Progenitor cell of endocrine pancreas (in vitro differentiated cells): Measurements from ENCODE around the gene PSD. TPM values are rescaled to one million over a fixed set of nuclear protein-coding genes. Genes with fewer than 3 reads are reported as not detected.

Experiments
- DNase-seq: peaks from one replicate; pipeline ENCODE4 v3.0.0; 2021; ENCODE audit warnings: low spot score; ENCODE audit not compliant: unreplicated experiment
- H3K27ac Mint-ChIP-seq: 2 replicates; pipeline ENCODE4 v1.8.0; 2021; ENCODE audit warnings: mild to moderate bottlenecking, moderate library complexity, mixed read lengths
- H3K27me3 Mint-ChIP-seq: 2 replicates; pipeline ENCODE4 v1.8.0; 2021; ENCODE audit warnings: mixed read lengths
- H3K36me3 Mint-ChIP-seq: 2 replicates; pipeline ENCODE4 v1.8.0; 2022; ENCODE audit warnings: mixed read lengths; ENCODE audit not compliant: insufficient read depth
- H3K4me1 Mint-ChIP-seq: 2 replicates; pipeline ENCODE4 v1.8.0; 2021; ENCODE audit warnings: low read depth, mixed read lengths
- H3K4me3 Mint-ChIP-seq: 2 replicates; pipeline ENCODE4 v1.8.0; 2021; ENCODE audit warnings: low read depth, mild to moderate bottlenecking, moderate library complexity, mixed read lengths
- H3K9me3 Mint-ChIP-seq: 2 replicates; pipeline ENCODE4 v1.8.0; 2021; ENCODE audit warnings: low read depth, mixed read lengths
- total RNA-seq: library from RNA; stranded (reverse); gene quantifications from 2 replicates; pipeline ENCODE4 v1.2.1, GENCODE V29; 2021
- TF ChIP-seq, protein P1 (sequence below): fragments of 200-600 bp; sonication (generic); IDR thresholded peaks from one replicate; pipeline ENCODE4 v1.5.0; 2021; ENCODE audit warnings: antibody characterized with exemption, mild to moderate bottlenecking; ENCODE audit not compliant: unreplicated experiment

Gene PSD
- total RNA-seq, 1 donor from 2014 or later = 8.9 TPM

GRCh38 chr10:102382871-102383270 lies 35.7 kb downstream of the PSD start:
- DNase-seq = no peak
- peaks cover 9% of the 10 kb centered on the region for H3K36me3 Mint-ChIP-seq
- H3K4me1 Mint-ChIP-seq = no peaks in the 10 kb centered on the region
- no peak overlapping the region for H3K27ac Mint-ChIP-seq
- H3K9me3 Mint-ChIP-seq = no peaks in the 10 kb centered on the region
- no peak overlapping the region for H3K4me3 Mint-ChIP-seq
- TF ChIP-seq, protein P1, sequence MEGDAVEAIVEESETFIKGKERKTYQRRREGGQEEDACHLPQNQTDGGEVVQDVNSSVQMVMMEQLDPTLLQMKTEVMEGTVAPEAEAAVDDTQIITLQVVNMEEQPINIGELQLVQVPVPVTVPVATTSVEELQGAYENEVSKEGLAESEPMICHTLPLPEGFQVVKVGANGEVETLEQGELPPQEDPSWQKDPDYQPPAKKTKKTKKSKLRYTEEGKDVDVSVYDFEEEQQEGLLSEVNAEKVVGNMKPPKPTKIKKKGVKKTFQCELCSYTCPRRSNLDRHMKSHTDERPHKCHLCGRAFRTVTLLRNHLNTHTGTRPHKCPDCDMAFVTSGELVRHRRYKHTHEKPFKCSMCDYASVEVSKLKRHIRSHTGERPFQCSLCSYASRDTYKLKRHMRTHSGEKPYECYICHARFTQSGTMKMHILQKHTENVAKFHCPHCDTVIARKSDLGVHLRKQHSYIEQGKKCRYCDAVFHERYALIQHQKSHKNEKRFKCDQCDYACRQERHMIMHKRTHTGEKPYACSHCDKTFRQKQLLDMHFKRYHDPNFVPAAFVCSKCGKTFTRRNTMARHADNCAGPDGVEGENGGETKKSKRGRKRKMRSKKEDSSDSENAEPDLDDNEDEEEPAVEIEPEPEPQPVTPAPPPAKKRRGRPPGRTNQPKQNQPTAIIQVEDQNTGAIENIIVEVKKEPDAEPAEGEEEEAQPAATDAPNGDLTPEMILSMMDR = no peak
- no peaks in the 10 kb centered on the region for H3K27me3 Mint-ChIP-seq

DNA sequence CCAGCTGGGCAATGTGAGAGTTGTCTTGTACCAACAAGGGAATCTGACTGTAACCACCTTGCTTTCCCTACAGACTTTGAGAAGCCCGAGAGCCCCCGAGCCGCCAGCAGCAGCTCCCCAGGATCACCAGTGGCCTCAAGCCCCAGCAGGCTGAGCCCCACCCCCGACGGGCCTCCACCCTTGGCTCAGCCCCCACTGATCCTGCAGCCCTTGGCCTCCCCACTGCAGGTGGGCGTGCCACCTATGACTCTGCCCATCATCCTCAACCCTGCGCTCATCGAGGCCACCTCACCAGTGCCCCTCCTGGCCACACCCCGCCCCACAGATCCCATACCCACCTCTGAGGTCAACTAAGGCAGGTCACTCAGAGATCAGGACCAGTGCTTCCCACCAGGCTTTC lies 36.6 kb downstream of the PSD start:
- H3K27ac Mint-ChIP-seq = no peak overlapping the region
- no peaks in the 10 kb centered on the region for H3K4me1 Mint-ChIP-seq
- H3K9me3 Mint-ChIP-seq = no peaks in the 10 kb centered on the region
- no peak for DNase-seq
- no peak overlapping the region for H3K4me3 Mint-ChIP-seq
- TF ChIP-seq, protein P1 = no peak
- H3K36me3 Mint-ChIP-seq = peaks cover 9% of the 10 kb centered on the region
- H3K27me3 Mint-ChIP-seq = no peaks in the 10 kb centered on the region

GRCh38 chr10:102379383-102379782 lies 39.2 kb downstream of the PSD start:
- H3K27ac Mint-ChIP-seq = no peak overlapping the region
- H3K36me3 Mint-ChIP-seq = peaks cover 14% of the 10 kb centered on the region
- TF ChIP-seq, protein P1 = no peak
- no peaks in the 10 kb centered on the region for H3K4me1 Mint-ChIP-seq
- no peaks in the 10 kb centered on the region for H3K9me3 Mint-ChIP-seq
- no peak for DNase-seq
- H3K4me3 Mint-ChIP-seq = no peak overlapping the region
- no peaks in the 10 kb centered on the region for H3K27me3 Mint-ChIP-seq

- TF ChIP-seq, protein P1 = no peak
- Mint-ChIP-seq H3K9me3 (no peaks in the 10 kb centered on the region), H3K27ac (no peak overlapping the region), H3K36me3 (peaks cover 22% of the 10 kb centered on the region), H3K27me3 (no peaks in the 10 kb centered on the region), H3K4me1 (no peaks in the 10 kb centered on the region), H3K4me3 (no peak overlapping the region)
- no peak for DNase-seq
Measured at GRCh38 chr10:102376901-102377300, 41.7 kb downstream of the PSD start.

DNA sequence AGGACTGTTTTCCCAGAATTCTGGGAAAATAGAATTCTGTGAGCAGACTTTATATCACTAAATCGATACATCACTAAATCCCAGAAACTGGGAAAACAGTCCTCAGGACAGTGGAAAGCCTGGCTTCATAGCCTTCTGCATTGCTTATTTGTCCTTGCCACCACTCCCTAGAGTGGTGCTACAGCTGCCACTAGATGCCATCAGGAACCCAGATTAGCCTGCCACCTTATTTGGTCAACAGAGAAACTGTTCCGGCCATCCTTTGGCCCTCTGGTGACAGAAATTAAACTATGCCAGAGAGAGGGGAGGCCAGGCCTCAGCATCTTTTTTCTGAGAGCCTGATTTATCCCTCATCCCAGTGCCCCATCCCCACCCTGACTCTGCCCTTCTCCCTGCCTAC lies 42.7 kb downstream of the PSD start:
- Mint-ChIP-seq H3K36me3 (peaks cover 29% of the 10 kb centered on the region), H3K27ac (no peak overlapping the region), H3K4me1 (no peaks in the 10 kb centered on the region), H3K4me3 (no peak overlapping the region), H3K9me3 (no peaks in the 10 kb centered on the region), H3K27me3 (no peaks in the 10 kb centered on the region)
- TF ChIP-seq, protein P1 = no peak
- no peak for DNase-seq
